AG04449 (cell line): ENCODE measurements around the gene PLPP3.

ENCODE experiments used
- CTCF ChIA-PET: fragments of 350-600 bp; formaldehyde crosslinking; extraction: SDS; loops from one replicate; lab custom pipeline; 2021; ENCODE audit warnings: antibody characterized with exemption; lab: Yijun Ruan, JAX
- POLR2A ChIA-PET: fragments of 400-600, 350-600 bp; formaldehyde crosslinking; extraction: SDS; loops from one replicate; lab custom pipeline; 2020; ENCODE audit warnings: antibody characterized with exemption, inconsistent platforms; lab: Yijun Ruan, JAX
- DNase-seq: peaks from one replicate; pipeline ENCODE4 v3.0.0-alpha.2; 2010; ENCODE audit warnings: low read depth, low spot score
- H3K4me3 ChIP-seq: 2 replicates; pipeline ENCODE4 v1.5.1; 2011; ENCODE audit warnings: low read depth, mild to moderate bottlenecking, control low read depth, low read length
- TF ChIP-seq, protein P1 (sequence below): IDR thresholded peaks from one replicate; pipeline ENCODE4 v1.5.1; 2011; ENCODE audit warnings: mild to moderate bottlenecking, moderate library complexity, low read length, control low read depth, inconsistent platforms; ENCODE audit not compliant: insufficient read depth; ENCODE audit errors: missing control alignments

PLPP3 gene

GRCh38 chr1:56501426-56501825 is 77.9 kb downstream of the PLPP3 start:
- TF ChIP-seq, protein P1, sequence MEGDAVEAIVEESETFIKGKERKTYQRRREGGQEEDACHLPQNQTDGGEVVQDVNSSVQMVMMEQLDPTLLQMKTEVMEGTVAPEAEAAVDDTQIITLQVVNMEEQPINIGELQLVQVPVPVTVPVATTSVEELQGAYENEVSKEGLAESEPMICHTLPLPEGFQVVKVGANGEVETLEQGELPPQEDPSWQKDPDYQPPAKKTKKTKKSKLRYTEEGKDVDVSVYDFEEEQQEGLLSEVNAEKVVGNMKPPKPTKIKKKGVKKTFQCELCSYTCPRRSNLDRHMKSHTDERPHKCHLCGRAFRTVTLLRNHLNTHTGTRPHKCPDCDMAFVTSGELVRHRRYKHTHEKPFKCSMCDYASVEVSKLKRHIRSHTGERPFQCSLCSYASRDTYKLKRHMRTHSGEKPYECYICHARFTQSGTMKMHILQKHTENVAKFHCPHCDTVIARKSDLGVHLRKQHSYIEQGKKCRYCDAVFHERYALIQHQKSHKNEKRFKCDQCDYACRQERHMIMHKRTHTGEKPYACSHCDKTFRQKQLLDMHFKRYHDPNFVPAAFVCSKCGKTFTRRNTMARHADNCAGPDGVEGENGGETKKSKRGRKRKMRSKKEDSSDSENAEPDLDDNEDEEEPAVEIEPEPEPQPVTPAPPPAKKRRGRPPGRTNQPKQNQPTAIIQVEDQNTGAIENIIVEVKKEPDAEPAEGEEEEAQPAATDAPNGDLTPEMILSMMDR = no peak
- DNase-seq = no peak
- ChIA-PET CTCF (interaction anchor here (0.9 to 1.0 kb wide), 2 partner anchors 13 to 22 kb away, joined by 3 read pairs; no protein-coding TSS in a partner anchor), POLR2A (no interaction called here)
- H3K4me3 ChIP-seq = no peak overlapping the region

- POLR2A ChIA-PET = no interaction called here
- DNase-seq = no peak
- TF ChIP-seq, protein P1 = no peak
- CTCF ChIA-PET = no interaction called here
- no peak overlapping the region for H3K4me3 ChIP-seq
Observed at GRCh38 chr1:56496821-56497772, 82.3 kb downstream of the PLPP3 start.

DNA sequence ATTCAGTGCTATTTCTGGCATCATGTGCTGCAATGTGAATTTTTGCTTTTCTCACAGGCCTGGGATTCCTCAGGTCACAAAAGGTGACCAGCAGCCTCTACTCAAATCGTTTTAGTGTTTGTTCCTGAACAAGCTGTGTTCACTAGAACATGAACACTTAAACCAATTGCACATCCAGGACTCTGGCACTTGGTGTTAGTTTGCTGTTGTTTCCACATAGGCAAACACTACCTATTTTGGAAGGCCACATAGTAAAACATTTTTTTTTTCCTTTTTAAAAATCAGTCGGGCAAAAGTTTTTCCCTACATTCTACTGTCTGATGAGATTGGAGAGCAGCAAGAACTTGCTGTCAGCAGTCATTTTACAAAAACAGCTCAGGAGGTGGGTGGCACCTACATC is 83.2 kb downstream of the PLPP3 start:
- no peak overlapping the region for H3K4me3 ChIP-seq
- TF ChIP-seq, protein P1 = no peak
- POLR2A ChIA-PET = no interaction called here
- DNase-seq = no peak
- CTCF ChIA-PET = no interaction called here

- TF ChIP-seq, protein P1 = no peak
- H3K4me3 ChIP-seq = no peak overlapping the region
- ChIA-PET CTCF (interaction anchor here (1.6 kb wide), 1 partner anchor 1120 kb away, joined by 3 read pairs; no protein-coding TSS in a partner anchor), POLR2A (no interaction called here)
- no peak for DNase-seq
Observed at GRCh38 chr1:56495538-56495937, 83.8 kb downstream of the PLPP3 start.

- TF ChIP-seq, protein P1 = no peak
- ChIA-PET CTCF (interaction anchor here (1.6 kb wide), 1 partner anchor 1119 kb away, joined by 3 read pairs; no protein-coding TSS in a partner anchor), POLR2A (no interaction called here)
- no peak for DNase-seq
- no peak overlapping the region for H3K4me3 ChIP-seq
Observed at GRCh38 chr1:56494306-56494705, 85.1 kb downstream of the PLPP3 start.

DNA sequence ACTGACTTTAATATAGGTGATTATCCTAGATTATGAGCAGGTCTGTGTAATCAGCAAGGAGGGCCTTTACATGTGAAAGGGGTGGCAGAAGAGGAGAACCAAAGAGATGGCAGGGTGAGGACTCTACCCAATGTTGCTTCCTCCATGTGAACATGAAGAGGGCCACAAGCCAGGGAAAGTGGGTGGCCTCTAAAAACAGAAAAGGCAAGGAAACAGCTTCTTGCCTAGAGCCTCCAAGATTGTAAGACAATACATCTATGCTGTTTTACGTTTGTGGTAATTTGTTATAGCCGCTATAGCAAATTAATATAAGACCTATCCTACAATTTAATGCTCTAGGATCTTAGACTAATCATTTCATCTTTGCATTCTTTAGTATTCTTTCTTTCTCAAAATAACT is 85.5 kb downstream of the PLPP3 start:
- no peak for DNase-seq
- TF ChIP-seq, protein P1 = no peak
- ChIA-PET CTCF (no interaction called here), POLR2A (no interaction called here)
- H3K4me3 ChIP-seq = no peak overlapping the region
